WTC11 (cell line): ENCODE data around the gene SSR2. TPM values are rescaled to one million over a fixed set of nuclear protein-coding genes. Genes with fewer than 3 reads are reported as not detected.

ENCODE experiments used
- ATAC-seq: fragments of 200-7000 bp; cut with Tn5 transposase; 2 replicates; pipeline ENCODE4 v1.10.0; 2021; ENCODE audit warnings: mild to moderate bottlenecking, moderate library complexity
- CTCF ChIA-PET: fragments of 300-600 bp; sonication (Branson Sonifier 250); formaldehyde crosslinking; loops from one replicate; lab custom pipeline; 2021; ENCODE audit warnings: antibody characterized with exemption; lab: Charles Lee
- POLR2A ChIA-PET: fragments of 350-600 bp; sonication (Branson Sonifier 250); formaldehyde crosslinking; loops from one replicate; lab custom pipeline; 2021; ENCODE audit warnings: antibody characterized with exemption; lab: Charles Lee
- DNase-seq: peaks from one replicate; pipeline ENCODE4 v3.0.0; 2021; ENCODE audit warnings: low spot score
- H3K27ac Mint-ChIP-seq: 2 replicates; pipeline ENCODE4 v1.8.0; 2021; ENCODE audit warnings: mixed read lengths
- H3K27me3 Mint-ChIP-seq: 2 replicates; pipeline ENCODE4 v1.8.0; 2021; ENCODE audit warnings: low read depth, mild to moderate bottlenecking, moderate library complexity, mixed read lengths
- H3K36me3 Mint-ChIP-seq: 2 replicates; pipeline ENCODE4 v1.8.0; 2021; ENCODE audit warnings: mixed read lengths
- H3K4me1 Mint-ChIP-seq: 2 replicates; pipeline ENCODE4 v1.8.0; 2022; ENCODE audit warnings: mixed read lengths
- H3K4me3 Mint-ChIP-seq: 2 replicates; pipeline ENCODE4 v1.8.0; 2021; ENCODE audit warnings: mild to moderate bottlenecking, moderate library complexity, mixed read lengths
- H3K9me3 Mint-ChIP-seq: 2 replicates; pipeline ENCODE4 v1.8.0; 2021; ENCODE audit warnings: mixed read lengths
- ATF1 ChIP-seq: sonication (generic); formaldehyde crosslinking; IDR thresholded peaks from 2 replicates; pipeline ENCODE4 v1.8.1; 2023; ENCODE audit warnings: mild to moderate bottlenecking, moderate library complexity, missing genetic modification reagents
- CREB1 ChIP-seq: sonication (generic); formaldehyde crosslinking; IDR thresholded peaks from 2 replicates; pipeline ENCODE4 v1.8.0; 2023; ENCODE audit warnings: mild to moderate bottlenecking, missing genetic modification reagents
- EMX1 ChIP-seq: fragments of 250-450 bp; sonication (Bioruptor Pico); IDR thresholded peaks from 2 replicates; pipeline ENCODE4 v1.8.0; 2021; ENCODE audit warnings: mild to moderate bottlenecking
- ETV6 ChIP-seq: sonication (generic); formaldehyde crosslinking; IDR thresholded peaks from 2 replicates; pipeline ENCODE4 v1.8.1; 2022; ENCODE audit warnings: mild to moderate bottlenecking, missing genetic modification reagents
- FOXJ3 ChIP-seq: sonication (generic); formaldehyde crosslinking; IDR thresholded peaks from 2 replicates; pipeline ENCODE4 v1.9.0; 2021; ENCODE audit warnings: missing genetic modification reagents, mild to moderate bottlenecking, borderline replicate concordance
- GABPB1 ChIP-seq: sonication (generic); formaldehyde crosslinking; IDR thresholded peaks from 2 replicates; pipeline ENCODE4 v1.8.1; 2023; ENCODE audit warnings: mild to moderate bottlenecking, missing genetic modification reagents
- JUN ChIP-seq: sonication (generic); formaldehyde crosslinking; IDR thresholded peaks from 2 replicates; pipeline ENCODE4 v1.8.0; 2023; ENCODE audit warnings: mild to moderate bottlenecking, missing genetic modification reagents
- KAT7 ChIP-seq: sonication (generic); formaldehyde crosslinking; IDR thresholded peaks from 2 replicates; pipeline ENCODE4 v1.8.1; 2023; ENCODE audit warnings: missing genetic modification reagents, mild to moderate bottlenecking, borderline replicate concordance
- MYBL2 ChIP-seq: sonication (generic); formaldehyde crosslinking; IDR thresholded peaks from 2 replicates; pipeline ENCODE4 v1.8.1; 2023; ENCODE audit warnings: mild to moderate bottlenecking, moderate library complexity, missing genetic modification reagents
- NFE2L1 ChIP-seq: sonication (generic); formaldehyde crosslinking; IDR thresholded peaks from 2 replicates; pipeline ENCODE4 v1.8.1; 2023; ENCODE audit warnings: missing genetic modification reagents
- NR2C2 ChIP-seq: sonication (generic); formaldehyde crosslinking; IDR thresholded peaks from 2 replicates; pipeline ENCODE4 v1.8.0; 2022; ENCODE audit warnings: mild to moderate bottlenecking, missing genetic modification reagents
- PRDM15 ChIP-seq: sonication (generic); formaldehyde crosslinking; IDR thresholded peaks from 2 replicates; pipeline ENCODE4 v1.8.0; 2022; ENCODE audit warnings: missing genetic modification reagents
- SMAD3 ChIP-seq: sonication (generic); formaldehyde crosslinking; IDR thresholded peaks from 2 replicates; pipeline ENCODE4 v1.8.0; 2022; ENCODE audit warnings: missing genetic modification reagents, mild to moderate bottlenecking, borderline replicate concordance
- SOX15 ChIP-seq: fragments of 250-450 bp; sonication (Bioruptor Pico); IDR thresholded peaks from 2 replicates; pipeline ENCODE4 v1.9.0; 2021; ENCODE audit warnings: mild to moderate bottlenecking
- SP1 ChIP-seq: sonication (generic); formaldehyde crosslinking; conservative IDR thresholded peaks from 2 replicates; pipeline ENCODE4 v1.8.1; 2022; ENCODE audit warnings: missing genetic modification reagents
- TEAD1 ChIP-seq: sonication (generic); formaldehyde crosslinking; IDR thresholded peaks from 2 replicates; pipeline ENCODE4 v1.8.0; 2022; ENCODE audit warnings: mild to moderate bottlenecking, missing genetic modification reagents
- TP53 ChIP-seq: sonication (generic); formaldehyde crosslinking; IDR thresholded peaks from 2 replicates; pipeline ENCODE4 v1.8.1; 2023; ENCODE audit warnings: mild to moderate bottlenecking, missing genetic modification reagents
- USF2 ChIP-seq: sonication (generic); formaldehyde crosslinking; IDR thresholded peaks from 2 replicates; pipeline ENCODE4 v1.8.1; 2023; ENCODE audit warnings: mild to moderate bottlenecking, missing genetic modification reagents, moderate library complexity
- ZBTB21 ChIP-seq: sonication (generic); formaldehyde crosslinking; IDR thresholded peaks from 2 replicates; pipeline ENCODE4 v1.8.1; 2023; ENCODE audit warnings: mild to moderate bottlenecking, missing genetic modification reagents, borderline replicate concordance
- ZNF219 ChIP-seq: sonication (generic); formaldehyde crosslinking; IDR thresholded peaks from 2 replicates; pipeline ENCODE4 v1.8.0; 2023; ENCODE audit warnings: missing genetic modification reagents, mild to moderate bottlenecking, borderline replicate concordance
- ZNF232 ChIP-seq: sonication (generic); formaldehyde crosslinking; IDR thresholded peaks from 2 replicates; pipeline ENCODE4 v1.8.0; 2022; ENCODE audit warnings: mild to moderate bottlenecking, missing genetic modification reagents
- ZNF396 ChIP-seq: fragments of 250-450 bp; sonication (Bioruptor Pico); IDR thresholded peaks from 2 replicates; pipeline ENCODE4 v1.8.0; 2021; ENCODE audit warnings: mild to moderate bottlenecking, moderate library complexity, borderline replicate concordance
- ZNF416 ChIP-seq: fragments of 250-450 bp; sonication (Bioruptor Pico); IDR thresholded peaks from 2 replicates; pipeline ENCODE4 v1.9.0; 2021; ENCODE audit warnings: mild to moderate bottlenecking, inconsistent platforms
- ZNF423 ChIP-seq: fragments of 250-450 bp; sonication (Bioruptor Pico); IDR thresholded peaks from 2 replicates; pipeline ENCODE4 v2.1.2; 2022; ENCODE audit warnings: mild to moderate bottlenecking, moderate library complexity
- ZNF671 ChIP-seq: fragments of 250-450 bp; sonication (Bioruptor Pico); IDR thresholded peaks from 2 replicates; pipeline ENCODE4 v1.8.0; 2021; ENCODE audit warnings: mild to moderate bottlenecking
- total RNA-seq: library from RNA; stranded (reverse); gene quantifications from 3 replicates; pipeline ENCODE4 v1.2.3, GENCODE V29; 2021
- TF ChIP-seq, protein P1 (sequence below): sonication (generic); formaldehyde crosslinking; IDR thresholded peaks from 2 replicates; pipeline ENCODE4 v1.8.0; 2022; ENCODE audit warnings: mild to moderate bottlenecking, missing genetic modification reagents
- TF ChIP-seq, protein P2 (sequence below): sonication (generic); formaldehyde crosslinking; IDR thresholded peaks from 2 replicates; pipeline ENCODE4 v1.8.1; 2023; ENCODE audit warnings: mild to moderate bottlenecking, missing genetic modification reagents
- TF ChIP-seq, protein P3 (sequence below): sonication (generic); formaldehyde crosslinking; IDR thresholded peaks from 2 replicates; pipeline ENCODE4 v1.8.1; 2022; ENCODE audit warnings: mild to moderate bottlenecking, moderate library complexity, missing genetic modification reagents

SSR2 gene
- total RNA-seq, 1 experiment from 2014 or later, result 175 TPM

DNA sequence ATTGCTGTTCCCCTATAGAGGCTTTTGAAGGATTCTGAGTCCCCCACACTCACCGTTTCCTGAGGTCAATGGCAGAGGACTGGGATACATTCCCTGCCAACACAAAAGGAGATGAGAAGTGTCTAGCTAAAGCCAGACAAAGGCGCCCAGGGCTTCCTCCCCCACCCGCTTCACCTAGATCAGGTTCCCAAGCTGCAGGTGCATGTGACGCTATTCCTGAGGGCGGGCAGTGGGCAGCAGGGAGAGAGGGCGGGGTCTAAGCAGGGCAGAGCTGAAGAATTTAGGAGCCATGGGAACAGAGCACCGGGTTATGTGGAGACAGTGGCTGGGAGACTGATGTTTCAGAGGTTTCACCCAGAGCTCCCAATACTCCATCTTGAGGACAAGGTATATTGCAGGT, 36.4 kb downstream of the SSR2 start (continued):
- TF ChIP-seq NR2C2 (no peak), ZNF396 (CRISPR knock-in tag) (no peak), ZNF671 (CRISPR knock-in tag) (no peak), USF2 (CRISPR knock-in tag) (peak; percentile 74), ZBTB21 (CRISPR knock-in tag) (no peak), EMX1 (CRISPR knock-in tag) (no peak), ZNF423 (no peak), SOX15 (CRISPR knock-in tag) (no peak), TEAD1 (CRISPR knock-in tag) (no peak), ZNF232 (CRISPR knock-in tag) (no peak), NFE2L1 (CRISPR knock-in tag) (no peak), TP53 (no peak), KAT7 (no peak), SP1 (CRISPR knock-in tag) (peak; percentile 48; the same call in 1 of the 2 replicates), ZNF416 (no peak), SMAD3 (CRISPR knock-in tag) (no peak)

GRCh38 chr1:155983191-155984024, 37.3 kb downstream of the SSR2 start:
- TF ChIP-seq SP1 (CRISPR knock-in tag), result no peak
- TF ChIP-seq GABPB1 (CRISPR knock-in tag), result peak; percentile 99
- TF ChIP-seq, protein P1, sequence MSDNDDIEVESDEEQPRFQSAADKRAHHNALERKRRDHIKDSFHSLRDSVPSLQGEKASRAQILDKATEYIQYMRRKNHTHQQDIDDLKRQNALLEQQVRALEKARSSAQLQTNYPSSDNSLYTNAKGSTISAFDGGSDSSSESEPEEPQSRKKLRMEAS (CRISPR knock-in tag), result 0 out of 2 replicates have a peak, but pooled peaks have one; percentile 16
- peak overlapping the region; percentile 97 for H3K27ac Mint-ChIP-seq
- H3K27me3 Mint-ChIP-seq, result no peaks in the 10 kb centered on the region
- peaks cover 13% of the 10 kb centered on the region for H3K9me3 Mint-ChIP-seq
- DNase-seq (no peak), ATAC-seq (peak; percentile 66)
- ChIA-PET CTCF (interaction anchor here (0.8 to 3.4 kb wide), 20 partner anchors 9 to 811 kb away, joined by 3 to 40 read pairs (median 6); partner anchors contain the start of genes KHDC4, KRTCAP2, LAMTOR2 and RAB25), POLR2A (interaction anchor here (0.7 to 3.0 kb wide), 9 partner anchors 8 to 99 kb away, joined by 3 to 31 read pairs (median 4); partner anchors contain the start of genes KHDC4, MEX3A and UBQLN4)
- peak overlapping the region; percentile 55 for H3K4me3 Mint-ChIP-seq
- H3K36me3 Mint-ChIP-seq, result peaks cover 6% of the 10 kb centered on the region
- peaks cover 71% of the 10 kb centered on the region for H3K4me1 Mint-ChIP-seq

- no peak overlapping the region for H3K4me3 Mint-ChIP-seq
- peak overlapping the region; percentile 70; the same call in 1 of the 2 replicates for H3K27ac Mint-ChIP-seq
- peaks cover 2% of the 10 kb centered on the region for H3K9me3 Mint-ChIP-seq
- peaks cover 64% of the 10 kb centered on the region for H3K4me1 Mint-ChIP-seq
- DNase-seq (no peak), ATAC-seq (no peak)
- POLR2A ChIA-PET, result interaction anchor here (0.6 to 3.0 kb wide), 3 partner anchors 7 to 37 kb away, joined by 4 to 25 read pairs (median 7); no protein-coding TSS in a partner anchor
- H3K36me3 Mint-ChIP-seq, result no peaks in the 10 kb centered on the region; the same call in 1 of the 2 replicates
- CTCF ChIA-PET, result interaction anchor here (3.3 to 3.4 kb wide), 3 partner anchors 16 to 84 kb away, joined by 20 to 40 read pairs (median 29); no protein-coding TSS in a partner anchor
- no peaks in the 10 kb centered on the region for H3K27me3 Mint-ChIP-seq
- TF ChIP-seq PRDM15, result no peak
- TF ChIP-seq ATF1 (CRISPR knock-in tag), result no peak
- no peak for TF ChIP-seq ZBTB21 (CRISPR knock-in tag)
- TF ChIP-seq CREB1 (CRISPR knock-in tag), result no peak
- TF ChIP-seq, protein P2, sequence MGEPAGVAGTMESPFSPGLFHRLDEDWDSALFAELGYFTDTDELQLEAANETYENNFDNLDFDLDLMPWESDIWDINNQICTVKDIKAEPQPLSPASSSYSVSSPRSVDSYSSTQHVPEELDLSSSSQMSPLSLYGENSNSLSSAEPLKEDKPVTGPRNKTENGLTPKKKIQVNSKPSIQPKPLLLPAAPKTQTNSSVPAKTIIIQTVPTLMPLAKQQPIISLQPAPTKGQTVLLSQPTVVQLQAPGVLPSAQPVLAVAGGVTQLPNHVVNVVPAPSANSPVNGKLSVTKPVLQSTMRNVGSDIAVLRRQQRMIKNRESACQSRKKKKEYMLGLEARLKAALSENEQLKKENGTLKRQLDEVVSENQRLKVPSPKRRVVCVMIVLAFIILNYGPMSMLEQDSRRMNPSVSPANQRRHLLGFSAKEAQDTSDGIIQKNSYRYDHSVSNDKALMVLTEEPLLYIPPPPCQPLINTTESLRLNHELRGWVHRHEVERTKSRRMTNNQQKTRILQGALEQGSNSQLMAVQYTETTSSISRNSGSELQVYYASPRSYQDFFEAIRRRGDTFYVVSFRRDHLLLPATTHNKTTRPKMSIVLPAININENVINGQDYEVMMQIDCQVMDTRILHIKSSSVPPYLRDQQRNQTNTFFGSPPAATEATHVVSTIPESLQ (CRISPR knock-in tag), result no peak
- TF ChIP-seq JUN (CRISPR knock-in tag), result no peak
- no peak for TF ChIP-seq ETV6 (CRISPR knock-in tag)
- TF ChIP-seq NR2C2, result no peak
- no peak for TF ChIP-seq ZNF671 (CRISPR knock-in tag)
- TF ChIP-seq, protein P3, sequence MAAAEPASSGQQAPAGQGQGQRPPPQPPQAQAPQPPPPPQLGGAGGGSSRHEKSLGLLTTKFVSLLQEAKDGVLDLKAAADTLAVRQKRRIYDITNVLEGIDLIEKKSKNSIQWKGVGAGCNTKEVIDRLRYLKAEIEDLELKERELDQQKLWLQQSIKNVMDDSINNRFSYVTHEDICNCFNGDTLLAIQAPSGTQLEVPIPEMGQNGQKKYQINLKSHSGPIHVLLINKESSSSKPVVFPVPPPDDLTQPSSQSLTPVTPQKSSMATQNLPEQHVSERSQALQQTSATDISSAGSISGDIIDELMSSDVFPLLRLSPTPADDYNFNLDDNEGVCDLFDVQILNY (CRISPR knock-in tag), result no peak
- no peak for TF ChIP-seq ZNF219 (CRISPR knock-in tag)
- no peak for TF ChIP-seq MYBL2 (CRISPR knock-in tag)
- TF ChIP-seq FOXJ3 (CRISPR knock-in tag), result no peak
These were observed 38.6 kb downstream of the SSR2 start for GRCh38 chr1:155982106-155982505.
